Ovary (tissue), 3 donors: ENCODE data around the gene ATP5F1E.
"Not testable (repeated sequence)": the region's sequence is repeated elsewhere in the genome, so short reads cannot be mapped to it uniquely, and the experiment has no call there.

Experiments
- EP300 ChIP-seq: sonication (generic); formaldehyde crosslinking; IDR thresholded peaks from one replicate; pipeline ENCODE4 v1.6.1; 2017; ENCODE audit warnings: antibody characterized with exemption
- POLR2A ChIP-seq: fragments of 450-650 bp; IDR thresholded peaks from one replicate; pipeline ENCODE4 v1.6.1; 2017; ENCODE audit warnings: antibody characterized with exemption, mild to moderate bottlenecking, moderate library complexity
- TF ChIP-seq, protein P1 (sequence below), 3 donors: fragments of 450-650 bp in 2 of 3; fragments of 200-600 bp in 1 of 3; IDR thresholded peaks; one replicate each; pipeline versions ENCODE4 v1.5.1 to v1.8.0; 2016 to 2022; ENCODE audit warnings: antibody characterized with exemption in 3 of 3, mild to moderate bottlenecking in 1 of 3
- donor health status: DM: no; HTN: no; CAD: no.

DNA sequence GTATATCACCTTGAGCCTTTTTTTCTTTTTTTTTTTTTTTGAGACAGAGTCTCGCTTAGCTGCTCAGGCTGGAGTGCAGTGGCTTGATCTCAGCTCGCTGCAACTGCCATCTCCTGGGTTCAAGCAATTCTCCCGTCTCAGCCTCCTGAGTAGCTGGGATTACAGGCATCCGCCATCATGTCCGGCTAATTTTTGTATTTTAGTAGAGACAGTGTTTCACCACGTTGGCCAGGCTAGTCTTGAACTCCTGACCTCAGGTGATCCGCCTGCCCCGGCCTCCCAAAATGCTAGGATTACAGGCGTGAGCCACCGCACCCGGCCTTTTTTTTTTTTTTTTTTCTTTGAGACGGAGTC lies 49.0 kb downstream of the ATP5F1E start:
- not testable (repeated sequence) for TF ChIP-seq EP300, POLR2A
- TF ChIP-seq, protein P1, sequence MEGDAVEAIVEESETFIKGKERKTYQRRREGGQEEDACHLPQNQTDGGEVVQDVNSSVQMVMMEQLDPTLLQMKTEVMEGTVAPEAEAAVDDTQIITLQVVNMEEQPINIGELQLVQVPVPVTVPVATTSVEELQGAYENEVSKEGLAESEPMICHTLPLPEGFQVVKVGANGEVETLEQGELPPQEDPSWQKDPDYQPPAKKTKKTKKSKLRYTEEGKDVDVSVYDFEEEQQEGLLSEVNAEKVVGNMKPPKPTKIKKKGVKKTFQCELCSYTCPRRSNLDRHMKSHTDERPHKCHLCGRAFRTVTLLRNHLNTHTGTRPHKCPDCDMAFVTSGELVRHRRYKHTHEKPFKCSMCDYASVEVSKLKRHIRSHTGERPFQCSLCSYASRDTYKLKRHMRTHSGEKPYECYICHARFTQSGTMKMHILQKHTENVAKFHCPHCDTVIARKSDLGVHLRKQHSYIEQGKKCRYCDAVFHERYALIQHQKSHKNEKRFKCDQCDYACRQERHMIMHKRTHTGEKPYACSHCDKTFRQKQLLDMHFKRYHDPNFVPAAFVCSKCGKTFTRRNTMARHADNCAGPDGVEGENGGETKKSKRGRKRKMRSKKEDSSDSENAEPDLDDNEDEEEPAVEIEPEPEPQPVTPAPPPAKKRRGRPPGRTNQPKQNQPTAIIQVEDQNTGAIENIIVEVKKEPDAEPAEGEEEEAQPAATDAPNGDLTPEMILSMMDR (IDR thresholded peaks at IDR 0.05), result not testable (repeated sequence)
